KMS-11 (cell line): ENCODE data around the gene DCLK3.

Experiments used
- H2AFZ ChIP-seq: fragments of 200-600 bp; sonication (generic); 2 replicates; pipeline ENCODE4 v1.6.1; 2016; ENCODE audit warnings: antibody characterized with exemption, mixed run types, low read depth
- H3K27ac ChIP-seq: fragments of 200-600 bp; sonication (generic); 2 replicates; pipeline ENCODE4 v1.6.1; 2016; ENCODE audit warnings: mild to moderate bottlenecking, mixed run types
- H3K27me3 ChIP-seq: fragments of 200-600 bp; sonication (generic); 2 replicates; pipeline ENCODE4 v1.6.1; 2017; ENCODE audit warnings: mild to moderate bottlenecking, low read depth, mixed run types, moderate library complexity; ENCODE audit not compliant: insufficient read depth
- H3K36me3 ChIP-seq: fragments of 200-600 bp; sonication (generic); 2 replicates; pipeline ENCODE4 v1.6.1; 2017; ENCODE audit warnings: mild to moderate bottlenecking, mixed run types; ENCODE audit not compliant: insufficient read depth
- H3K4me1 ChIP-seq: fragments of 200-600 bp; sonication (generic); 2 replicates; pipeline ENCODE4 v1.6.1; 2016; ENCODE audit warnings: mild to moderate bottlenecking, low read depth, mixed run types; ENCODE audit not compliant: poor library complexity, severe bottlenecking
- H3K4me2 ChIP-seq: fragments of 200-600 bp; sonication (generic); 2 replicates; pipeline ENCODE4 v1.7.0; 2016; ENCODE audit warnings: mild to moderate bottlenecking, mixed run types
- H3K4me3 ChIP-seq: fragments of 200-600 bp; sonication (generic); IDR thresholded peaks from 2 replicates; pipeline ENCODE4 v1.6.1; 2017; ENCODE audit warnings: low read depth, low read length, mixed read lengths; ENCODE audit not compliant: insufficient read depth
- H3K79me2 ChIP-seq: fragments of 200-600 bp; sonication (generic); 2 replicates; pipeline ENCODE4 v1.6.1; 2016; ENCODE audit warnings: low read depth, mixed run types; ENCODE audit not compliant: insufficient read depth
- H3K9ac ChIP-seq: fragments of 200-600 bp; sonication (generic); 2 replicates; pipeline ENCODE4 v1.6.1; 2016; ENCODE audit warnings: mild to moderate bottlenecking, mixed run types
- H4K20me1 ChIP-seq: fragments of 200-600 bp; sonication (generic); 2 replicates; pipeline ENCODE4 v1.6.1; 2016; ENCODE audit warnings: mild to moderate bottlenecking, mixed run types; ENCODE audit not compliant: insufficient read depth
- TF ChIP-seq, protein P1 (sequence below): fragments of 200-600 bp; sonication (generic); conservative IDR thresholded peaks from 2 replicates; pipeline ENCODE4 v1.6.1; 2017; ENCODE audit warnings: low read depth, mild to moderate bottlenecking, antibody characterized with exemption, low read length, moderate library complexity, mixed read lengths

Gene DCLK3

DNA sequence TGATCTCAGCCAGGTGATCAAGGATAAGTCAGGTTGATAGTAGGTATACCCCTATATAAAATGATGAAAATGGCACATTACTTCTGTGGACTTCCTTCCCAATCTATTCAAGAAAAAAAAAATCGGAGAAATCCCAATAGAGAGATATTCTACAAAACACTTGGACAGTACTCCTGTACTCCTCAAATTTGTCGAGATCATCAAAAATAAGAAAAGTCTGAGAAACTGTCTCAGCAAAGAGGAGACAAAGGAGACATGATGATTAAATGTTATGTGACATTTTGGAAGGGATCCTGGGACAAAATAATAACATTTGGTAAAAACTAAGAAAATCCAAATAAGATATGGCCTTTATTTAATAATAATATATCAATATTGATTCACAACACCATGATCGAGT is 94.6 kb downstream of the DCLK3 start:
- TF ChIP-seq, protein P1, sequence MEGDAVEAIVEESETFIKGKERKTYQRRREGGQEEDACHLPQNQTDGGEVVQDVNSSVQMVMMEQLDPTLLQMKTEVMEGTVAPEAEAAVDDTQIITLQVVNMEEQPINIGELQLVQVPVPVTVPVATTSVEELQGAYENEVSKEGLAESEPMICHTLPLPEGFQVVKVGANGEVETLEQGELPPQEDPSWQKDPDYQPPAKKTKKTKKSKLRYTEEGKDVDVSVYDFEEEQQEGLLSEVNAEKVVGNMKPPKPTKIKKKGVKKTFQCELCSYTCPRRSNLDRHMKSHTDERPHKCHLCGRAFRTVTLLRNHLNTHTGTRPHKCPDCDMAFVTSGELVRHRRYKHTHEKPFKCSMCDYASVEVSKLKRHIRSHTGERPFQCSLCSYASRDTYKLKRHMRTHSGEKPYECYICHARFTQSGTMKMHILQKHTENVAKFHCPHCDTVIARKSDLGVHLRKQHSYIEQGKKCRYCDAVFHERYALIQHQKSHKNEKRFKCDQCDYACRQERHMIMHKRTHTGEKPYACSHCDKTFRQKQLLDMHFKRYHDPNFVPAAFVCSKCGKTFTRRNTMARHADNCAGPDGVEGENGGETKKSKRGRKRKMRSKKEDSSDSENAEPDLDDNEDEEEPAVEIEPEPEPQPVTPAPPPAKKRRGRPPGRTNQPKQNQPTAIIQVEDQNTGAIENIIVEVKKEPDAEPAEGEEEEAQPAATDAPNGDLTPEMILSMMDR = no peak
- H3K9ac ChIP-seq = no peak overlapping the region
- H4K20me1 ChIP-seq = no peaks in the 10 kb centered on the region

GRCh38 chr3:36666166-36666565 is 98.2 kb downstream of the DCLK3 start:
- Histone ChIP-seq H3K4me1 (no peaks in the 10 kb centered on the region), H3K4me2 (no peak overlapping the region), H3K36me3 (no peaks in the 10 kb centered on the region), H3K27ac (no peak overlapping the region), H3K9ac (no peak overlapping the region), H3K4me3 (no peak overlapping the region), H4K20me1 (no peaks in the 10 kb centered on the region), H3K79me2 (no peaks in the 10 kb centered on the region), H3K27me3 (no peaks in the 10 kb centered on the region), H2AFZ (no peak overlapping the region)
- TF ChIP-seq, protein P1 = no peak

More for the DNA sequence above, 94.6 kb downstream of the DCLK3 start:
- Histone ChIP-seq H3K36me3 (no peaks in the 10 kb centered on the region), H3K4me2 (no peak overlapping the region), H3K27ac (no peak overlapping the region), H3K79me2 (no peaks in the 10 kb centered on the region), H3K4me3 (no peak overlapping the region), H3K4me1 (no peaks in the 10 kb centered on the region), H3K27me3 (no peaks in the 10 kb centered on the region), H2AFZ (no peak overlapping the region)

DNA sequence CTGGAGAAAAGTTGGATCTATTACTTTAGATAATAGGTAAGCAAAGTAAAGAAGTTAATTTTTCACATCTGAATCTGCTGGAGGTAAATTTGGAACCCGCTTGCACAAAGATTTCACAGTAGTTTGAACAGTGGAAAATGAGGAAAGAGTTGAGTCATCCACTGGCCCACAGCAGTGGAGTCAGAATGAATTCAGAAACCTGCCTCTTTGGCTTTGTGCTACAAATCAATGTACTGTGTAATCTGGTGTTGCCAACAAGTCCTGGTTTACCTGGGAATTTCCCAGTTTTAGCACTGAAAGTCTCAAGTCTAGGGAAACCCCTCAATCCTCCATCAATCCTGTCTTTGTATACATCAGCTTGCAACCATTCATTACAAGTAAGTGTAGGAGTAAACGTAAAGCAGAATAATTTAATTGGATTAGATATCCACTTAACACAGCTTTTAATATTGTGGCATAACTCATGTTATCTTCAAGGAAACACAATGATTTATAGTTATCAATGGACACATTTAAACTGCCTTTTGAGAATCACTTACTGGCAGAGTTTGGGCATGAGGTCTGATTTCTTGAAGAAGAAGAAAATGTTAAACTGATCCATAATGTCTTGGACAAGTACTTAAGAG is 100.6 kb downstream of the DCLK3 start:
- Histone ChIP-seq H4K20me1 (no peaks in the 10 kb centered on the region), H3K36me3 (no peaks in the 10 kb centered on the region), H3K79me2 (no peaks in the 10 kb centered on the region), H3K4me2 (no peak overlapping the region), H3K9ac (no peak overlapping the region), H2AFZ (no peak overlapping the region), H3K27me3 (no peaks in the 10 kb centered on the region), H3K4me3 (no peak overlapping the region), H3K27ac (no peak overlapping the region), H3K4me1 (no peaks in the 10 kb centered on the region)
- TF ChIP-seq, protein P1 = no peak

- no peak overlapping the region for H3K27ac ChIP-seq
- H3K9ac ChIP-seq = no peak overlapping the region
- H3K79me2 ChIP-seq = no peaks in the 10 kb centered on the region
- H3K4me2 ChIP-seq = no peak overlapping the region
- no peaks in the 10 kb centered on the region for H4K20me1 ChIP-seq
- H2AFZ ChIP-seq = no peak overlapping the region
- no peaks in the 10 kb centered on the region for H3K4me1 ChIP-seq
- no peaks in the 10 kb centered on the region for H3K36me3 ChIP-seq
- no peak overlapping the region for H3K4me3 ChIP-seq
- TF ChIP-seq, protein P1 = no peak
- no peaks in the 10 kb centered on the region for H3K27me3 ChIP-seq
These were observed 101.7 kb downstream of the DCLK3 start for GRCh38 chr3:36662626-36663025.
